ENCODE measurements around the gene LIN7A.
"Not testable (repeated sequence)": the region's sequence is repeated elsewhere in the genome, so short reads cannot be mapped to it uniquely, and the experiment has no call there.

DNA sequence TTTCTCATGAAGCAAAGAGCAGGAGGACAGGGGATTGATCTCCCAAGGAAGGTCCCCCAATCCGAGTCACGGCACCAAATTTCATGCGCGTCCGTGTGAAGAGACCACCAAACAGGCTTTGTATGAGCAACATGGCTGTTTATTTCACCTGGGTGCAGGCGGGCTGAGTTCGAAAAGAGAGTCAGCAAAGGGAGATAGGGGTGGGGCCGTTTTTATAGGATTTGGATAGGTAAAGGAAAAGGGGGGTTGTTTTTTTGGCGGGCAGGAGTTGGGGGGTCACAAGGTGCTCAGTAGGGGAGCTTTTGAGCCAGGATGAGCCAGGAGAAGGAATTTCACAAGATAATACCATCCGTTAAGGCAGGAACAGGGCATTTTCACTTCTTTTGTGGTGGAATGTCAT lies 149.3 kb downstream of the LIN7A start:
- TF ChIP-seq, protein P1, sequence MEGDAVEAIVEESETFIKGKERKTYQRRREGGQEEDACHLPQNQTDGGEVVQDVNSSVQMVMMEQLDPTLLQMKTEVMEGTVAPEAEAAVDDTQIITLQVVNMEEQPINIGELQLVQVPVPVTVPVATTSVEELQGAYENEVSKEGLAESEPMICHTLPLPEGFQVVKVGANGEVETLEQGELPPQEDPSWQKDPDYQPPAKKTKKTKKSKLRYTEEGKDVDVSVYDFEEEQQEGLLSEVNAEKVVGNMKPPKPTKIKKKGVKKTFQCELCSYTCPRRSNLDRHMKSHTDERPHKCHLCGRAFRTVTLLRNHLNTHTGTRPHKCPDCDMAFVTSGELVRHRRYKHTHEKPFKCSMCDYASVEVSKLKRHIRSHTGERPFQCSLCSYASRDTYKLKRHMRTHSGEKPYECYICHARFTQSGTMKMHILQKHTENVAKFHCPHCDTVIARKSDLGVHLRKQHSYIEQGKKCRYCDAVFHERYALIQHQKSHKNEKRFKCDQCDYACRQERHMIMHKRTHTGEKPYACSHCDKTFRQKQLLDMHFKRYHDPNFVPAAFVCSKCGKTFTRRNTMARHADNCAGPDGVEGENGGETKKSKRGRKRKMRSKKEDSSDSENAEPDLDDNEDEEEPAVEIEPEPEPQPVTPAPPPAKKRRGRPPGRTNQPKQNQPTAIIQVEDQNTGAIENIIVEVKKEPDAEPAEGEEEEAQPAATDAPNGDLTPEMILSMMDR (IDR thresholded peaks at IDR 0.05), result not testable (repeated sequence)
- TF ChIP-seq POLR2A (IDR thresholded peaks at IDR 0.05), result not testable (repeated sequence)
